GM23338 (cell line): ENCODE measurements around the gene PHLDB1. TPM values are rescaled to one million over a fixed set of nuclear protein-coding genes. Genes with fewer than 3 reads are reported as not detected.
A peak's percentile ranks its signal among the peaks of the same experiment; 100 is the strongest.

ENCODE experiments used
- ATAC-seq: fragments of 200-7000 bp; cut with Tn5 transposase; 3 replicates; pipeline ENCODE4 v1.9.1; 2020
- DNase-seq: peaks from one replicate; pipeline ENCODE4 v3.0.0-alpha.2; 2015; ENCODE audit warnings: low spot score
- H2AFZ ChIP-seq: fragments of 200-600 bp; sonication (generic); 2 replicates; pipeline ENCODE4 v1.8.0; 2016; ENCODE audit warnings: antibody characterized with exemption, mild to moderate bottlenecking, moderate library complexity
- H3F3A ChIP-seq: fragments of 200-600 bp; sonication (generic); replicated peaks from 2 replicates; pipeline ENCODE4 v1.8.0; 2017; ENCODE audit warnings: antibody characterized with exemption, mixed run types, low read depth
- H3K27ac ChIP-seq: fragments of 200-600 bp; sonication (generic); 2 replicates; pipeline ENCODE4 v1.6.1; 2016; ENCODE audit warnings: low read depth
- H3K27me3 ChIP-seq: fragments of 200-600 bp; sonication (generic); 2 replicates; pipeline ENCODE4 v1.8.0; 2016; ENCODE audit warnings: mild to moderate bottlenecking, mixed run types, moderate library complexity; ENCODE audit not compliant: insufficient read depth
- H3K36me3 ChIP-seq: fragments of 200-600 bp; sonication (generic); 2 replicates; pipeline ENCODE4 v1.8.0; 2016; ENCODE audit warnings: mild to moderate bottlenecking; ENCODE audit not compliant: insufficient read depth
- H3K4me1 ChIP-seq: fragments of 200-600 bp; sonication (generic); 2 replicates; pipeline ENCODE4 v1.8.0; 2016; ENCODE audit warnings: mild to moderate bottlenecking, moderate library complexity; ENCODE audit not compliant: insufficient read depth
- H3K4me2 ChIP-seq: fragments of 200-600 bp; sonication (generic); 2 replicates; pipeline ENCODE4 v1.7.1; 2017; ENCODE audit warnings: mixed run types
- H3K4me3 ChIP-seq: fragments of 200-600 bp; sonication (generic); 2 replicates; pipeline ENCODE4 v1.6.1; 2016; ENCODE audit warnings: mixed run types
- H3K79me2 ChIP-seq: fragments of 200-600 bp; sonication (generic); replicated peaks from 2 replicates; pipeline ENCODE4 v1.8.0; 2017; ENCODE audit warnings: mild to moderate bottlenecking; ENCODE audit not compliant: insufficient read depth
- H3K9me2 ChIP-seq: fragments of 200-600 bp; sonication (generic); 2 replicates; pipeline ENCODE4 v1.8.0; 2017; ENCODE audit not compliant: insufficient read depth
- H4K20me1 ChIP-seq: fragments of 200-600 bp; sonication (generic); replicated peaks from 2 replicates; pipeline ENCODE4 v1.8.0; 2017; ENCODE audit warnings: mild to moderate bottlenecking; ENCODE audit not compliant: insufficient read depth
- H3K27ac Mint-ChIP-seq: 2 replicates; pipeline ENCODE4 v1.8.0; 2020; ENCODE audit warnings: inconsistent platforms, mild to moderate bottlenecking, moderate library complexity, mixed read lengths
- H3K27me3 Mint-ChIP-seq: 3 replicates; pipeline ENCODE4 v1.8.0; 2022; ENCODE audit warnings: low read depth, mild to moderate bottlenecking, moderate library complexity, mixed read lengths, inconsistent platforms; ENCODE audit not compliant: insufficient read depth, poor library complexity
- H3K36me3 Mint-ChIP-seq: 3 replicates; pipeline ENCODE4 v1.8.0; 2021; ENCODE audit warnings: low read depth, mild to moderate bottlenecking, inconsistent platforms, moderate library complexity, mixed read lengths
- H3K4me1 Mint-ChIP-seq: 3 replicates; pipeline ENCODE4 v1.8.0; 2020; ENCODE audit warnings: mild to moderate bottlenecking, inconsistent platforms, mixed read lengths
- H3K4me3 Mint-ChIP-seq: 3 replicates; pipeline ENCODE4 v1.8.0; 2021; ENCODE audit warnings: moderate library complexity, mild to moderate bottlenecking, inconsistent platforms, mixed read lengths
- H3K9me3 Mint-ChIP-seq: 3 replicates; pipeline ENCODE4 v1.8.0; 2020; ENCODE audit warnings: moderate library complexity, mild to moderate bottlenecking, inconsistent platforms, mixed read lengths
- CREB1 ChIP-seq: fragments of 250-450 bp; sonication (Bioruptor Pico); IDR thresholded peaks from 2 replicates; pipeline ENCODE4 v1.5.0; 2020; ENCODE audit warnings: low read depth, mild to moderate bottlenecking, moderate library complexity
- CTCF ChIP-seq, 2 experiments: fragments of 200-600 bp in 1 of 2; sonication (generic) in 1 of 2; conservative IDR thresholded peaks; 2 replicates each; pipeline versions ENCODE4 v1.5.1 to v1.6.1; 2016 to 2017; ENCODE audit warnings: antibody characterized with exemption in 2 of 2, low read depth in 2 of 2, mild to moderate bottlenecking in 2 of 2, moderate library complexity in 1 of 2
- ETS1 ChIP-seq: IDR thresholded peaks from 2 replicates; pipeline ENCODE4 v1.6.1; 2016; ENCODE audit warnings: antibody characterized with exemption
- EZH2 ChIP-seq: fragments of 200-600 bp; sonication (generic); IDR thresholded peaks from one replicate; pipeline ENCODE4 v1.8.0; 2017; ENCODE audit warnings: antibody characterized with exemption, mild to moderate bottlenecking, low read depth; ENCODE audit not compliant: unreplicated experiment
- JUNB ChIP-seq: IDR thresholded peaks from one replicate; pipeline ENCODE4 v1.6.1; 2016; ENCODE audit warnings: antibody characterized with exemption; ENCODE audit not compliant: unreplicated experiment
- NANOG ChIP-seq: IDR thresholded peaks from 2 replicates; pipeline ENCODE4 v1.6.1; 2016; ENCODE audit warnings: antibody characterized with exemption, borderline replicate concordance
- ZNF114 ChIP-seq: fragments of 250-450 bp; sonication (Bioruptor Pico); IDR thresholded peaks from 2 replicates; pipeline ENCODE4 v1.5.0; 2020; ENCODE audit warnings: mild to moderate bottlenecking, moderate library complexity
- ZNF462 ChIP-seq: fragments of 250-450 bp; sonication (Bioruptor Pico); IDR thresholded peaks from 2 replicates; pipeline ENCODE4 v1.5.0; 2020; ENCODE audit warnings: mild to moderate bottlenecking, moderate library complexity
- polyA plus RNA-seq: library from polyadenylated mRNA; unstranded; fragments of >200 nt; fragmentation: Nextera tagmentation; extraction: Ambion mirVana; gene quantifications from 2 replicates; pipeline ENCODE4 v1.2.1, GENCODE V29; 2016
- total RNA-seq: library from RNA; depleted of rRNA; stranded (reverse); fragments of >200 nt; shearing (Covaris generic); gene quantifications from 2 replicates; pipeline ENCODE4 v1.2.3, GENCODE V29; 2014

PHLDB1 gene
- total and polyA plus RNA-seq, 2 experiments from 2014 or later: 46.0 to 85.2 TPM

- no peak overlapping the region; the same call in 2 of the 3 replicates for H3K4me3 Mint-ChIP-seq
- no peaks in the 10 kb centered on the region for H3K9me2 ChIP-seq
- H3K27ac Mint-ChIP-seq: no peak overlapping the region
- no peaks in the 10 kb centered on the region for H3K27me3 ChIP-seq
- H4K20me1 ChIP-seq: peaks cover 9% of the 10 kb centered on the region
- H3K4me1 ChIP-seq: peaks cover 22% of the 10 kb centered on the region
- H3K4me3 ChIP-seq: no peak overlapping the region
- 0 out of 2 replicates have a peak, but pooled peaks cover 3% of the 10 kb centered on the region for H3K79me2 ChIP-seq
- peaks cover 29% of the 10 kb centered on the region for H3K27me3 Mint-ChIP-seq
- no peak for ATAC-seq
- no peak for TF ChIP-seq CREB1
- no peak for TF ChIP-seq JUNB
- TF ChIP-seq ZNF114 (CRISPR knock-in tag): no peak
- no peak overlapping the region for H2AFZ ChIP-seq
- peaks cover 20% of the 10 kb centered on the region for H3F3A ChIP-seq
- no peaks in the 10 kb centered on the region for H3K9me3 Mint-ChIP-seq
- no peak overlapping the region for H3K27ac ChIP-seq
- peaks cover 49% of the 10 kb centered on the region for H3K36me3 Mint-ChIP-seq
- H3K4me2 ChIP-seq: no peak overlapping the region
- H3K36me3 ChIP-seq: peaks cover 9% of the 10 kb centered on the region; the same call in 1 of the 2 replicates
- DNase-seq: no peak
- H3K4me1 Mint-ChIP-seq: peaks cover 28% of the 10 kb centered on the region
These were observed 25.3 kb downstream of the PHLDB1 start for GRCh38 chr11:118632577-118633318.

- H3K4me3 Mint-ChIP-seq: no peak overlapping the region
- Histone ChIP-seq H3K9me2 (no peaks in the 10 kb centered on the region), H3K4me2 (no peak overlapping the region), H3K4me1 (peaks cover 22% of the 10 kb centered on the region), H2AFZ (no peak overlapping the region), H3K36me3 (peaks cover 10% of the 10 kb centered on the region; the same call in 1 of the 2 replicates), H4K20me1 (peaks cover 9% of the 10 kb centered on the region), H3F3A (peaks cover 21% of the 10 kb centered on the region), H3K79me2 (0 out of 2 replicates have a peak, but pooled peaks cover 3% of the 10 kb centered on the region), H3K4me3 (no peak overlapping the region), H3K27ac (no peak overlapping the region), H3K27me3 (no peaks in the 10 kb centered on the region)
- peaks cover 50% of the 10 kb centered on the region for H3K36me3 Mint-ChIP-seq
- H3K27me3 Mint-ChIP-seq: peaks cover 29% of the 10 kb centered on the region
- no peaks in the 10 kb centered on the region for H3K9me3 Mint-ChIP-seq
- peak; percentile 10 for DNase-seq
- no peak for ATAC-seq
- H3K4me1 Mint-ChIP-seq: peaks cover 28% of the 10 kb centered on the region
- H3K27ac Mint-ChIP-seq: no peak overlapping the region
- TF ChIP-seq CTCF (conservative IDR thresholded peaks at IDR 0.05; ENCODE audit: low read depth in 2 of 2) (no peak), NANOG (no peak), CREB1 (no peak), ZNF462 (CRISPR knock-in tag) (no peak), EZH2 (no peak), ZNF114 (CRISPR knock-in tag) (no peak), ETS1 (no peak)
These were observed 25.9 kb downstream of the PHLDB1 start for GRCh38 chr11:118633319-118633690.
